Activated CD8-positive, alpha-beta memory T cell treated with anti-CD3 and anti-CD28 coated beads, Interleukin-2, amount 50 U/mL, for 1 hour (primary cell): ENCODE results near the gene NCR2.

Experiments
- DNase-seq: peaks from one replicate; pipeline ENCODE4 v3.0.0-alpha.2; 2020; ENCODE audit errors: extremely low read depth

Gene NCR2

DNA sequence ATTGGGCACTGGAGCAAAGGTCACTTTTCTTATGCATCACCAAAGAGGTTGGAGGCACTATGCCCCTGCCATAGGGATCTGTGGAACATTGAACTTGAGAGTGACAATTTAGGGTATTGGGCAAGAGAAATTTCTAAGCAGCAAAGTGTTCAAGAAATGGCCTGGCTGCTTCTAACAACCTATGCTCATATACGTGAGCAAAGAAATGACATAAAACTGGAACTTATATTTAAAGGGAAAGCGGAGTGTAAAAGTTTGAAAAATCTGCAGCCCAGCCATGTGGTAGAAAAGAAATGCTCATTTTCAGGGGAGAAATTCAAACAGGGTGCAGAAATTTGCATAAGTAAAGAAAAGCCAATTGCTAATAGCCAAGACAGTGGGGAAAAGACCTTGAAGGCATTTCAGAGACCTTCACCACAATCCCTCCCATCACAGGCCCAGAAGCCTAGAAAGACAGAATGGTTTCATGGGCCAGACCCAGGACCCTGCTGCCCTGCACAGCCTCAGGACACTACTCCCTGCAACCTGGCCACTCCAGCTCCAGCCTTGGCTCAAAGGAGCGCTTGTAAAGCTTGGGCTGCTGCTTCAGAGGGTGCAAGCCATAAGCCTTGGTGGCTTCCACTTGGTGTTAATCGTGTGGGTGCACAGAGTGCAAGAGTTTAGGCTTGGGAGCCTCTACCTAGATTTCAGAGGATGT is 24.4 kb downstream of the NCR2 start:
- no peak for DNase-seq

DNA sequence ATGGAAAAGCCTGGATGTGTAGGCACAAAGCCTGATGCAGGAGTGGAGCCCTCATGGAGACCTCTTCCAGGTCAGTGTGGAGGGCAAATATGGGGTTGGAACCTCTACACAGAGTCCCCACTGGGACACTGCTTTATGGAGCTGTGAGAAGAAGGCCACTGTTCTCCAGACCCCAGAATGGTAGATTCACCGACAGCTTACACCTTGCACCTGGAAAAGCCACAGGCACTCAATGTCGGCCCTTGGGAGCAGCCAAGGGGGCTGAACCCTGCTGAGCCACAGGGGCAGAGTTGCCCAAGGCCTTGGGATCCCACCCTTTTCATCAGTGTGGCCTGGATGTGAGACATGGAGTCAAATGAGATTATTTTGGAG is 24.9 kb downstream of the NCR2 start:
- no peak for DNase-seq

DNA sequence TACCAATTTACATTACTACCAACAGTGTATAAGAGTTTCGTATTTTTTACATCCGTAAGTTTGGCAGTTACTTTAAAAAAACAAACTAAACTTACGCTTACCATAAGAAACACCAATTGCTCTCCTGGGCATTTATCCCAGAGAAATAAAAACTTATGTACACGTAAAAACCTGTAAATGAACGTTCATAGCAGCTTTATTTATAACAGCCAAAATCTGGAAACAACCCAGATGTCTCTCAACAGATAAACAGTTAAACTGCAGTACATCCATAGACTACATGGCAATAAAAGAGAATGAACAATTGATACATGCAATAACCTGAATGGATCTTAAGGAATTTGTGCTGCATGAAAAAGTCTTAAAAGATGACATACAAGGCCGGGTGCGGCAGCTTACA is 30.7 kb downstream of the NCR2 start:
- no peak for DNase-seq

DNA sequence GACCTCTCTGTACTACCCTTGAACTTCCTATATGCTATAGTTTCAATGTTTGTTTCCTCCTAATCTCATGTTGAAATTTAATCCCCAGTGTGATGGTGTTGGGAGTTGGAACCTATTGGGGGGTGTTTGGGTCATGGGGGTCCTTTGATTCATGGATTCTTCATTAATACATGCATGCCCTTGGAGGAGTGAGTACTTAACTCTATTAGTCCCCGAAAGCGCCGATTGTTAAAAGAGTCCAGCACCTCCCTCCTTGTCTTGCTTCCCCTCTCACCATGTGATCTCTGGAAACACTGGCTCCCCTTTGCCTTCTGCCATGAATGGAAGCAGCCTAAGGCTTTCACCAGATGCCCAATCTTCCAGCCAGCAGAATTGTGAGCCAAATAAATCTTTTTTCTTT is 31.7 kb downstream of the NCR2 start:
- no peak for DNase-seq

DNA sequence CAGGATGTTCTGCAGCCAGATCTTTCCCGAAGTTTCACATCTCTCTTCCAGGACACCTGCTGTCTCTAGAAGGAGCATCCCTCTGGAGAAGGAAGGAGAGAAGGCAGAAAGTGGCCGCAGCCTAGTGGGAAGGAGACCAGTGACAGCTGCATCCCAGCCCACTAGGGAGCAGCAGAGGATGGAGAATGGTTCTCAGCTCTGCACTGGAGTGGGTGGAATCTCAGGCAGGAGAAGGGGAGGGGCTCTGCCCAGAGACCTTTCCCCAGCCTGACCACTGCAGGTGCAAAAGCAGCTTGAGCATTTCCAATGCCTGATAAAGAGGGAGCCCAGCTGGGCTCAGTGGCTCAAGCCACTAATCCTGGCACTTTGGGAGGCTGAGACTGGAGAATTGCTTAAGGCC is 32.3 kb downstream of the NCR2 start:
- no peak for DNase-seq

DNA sequence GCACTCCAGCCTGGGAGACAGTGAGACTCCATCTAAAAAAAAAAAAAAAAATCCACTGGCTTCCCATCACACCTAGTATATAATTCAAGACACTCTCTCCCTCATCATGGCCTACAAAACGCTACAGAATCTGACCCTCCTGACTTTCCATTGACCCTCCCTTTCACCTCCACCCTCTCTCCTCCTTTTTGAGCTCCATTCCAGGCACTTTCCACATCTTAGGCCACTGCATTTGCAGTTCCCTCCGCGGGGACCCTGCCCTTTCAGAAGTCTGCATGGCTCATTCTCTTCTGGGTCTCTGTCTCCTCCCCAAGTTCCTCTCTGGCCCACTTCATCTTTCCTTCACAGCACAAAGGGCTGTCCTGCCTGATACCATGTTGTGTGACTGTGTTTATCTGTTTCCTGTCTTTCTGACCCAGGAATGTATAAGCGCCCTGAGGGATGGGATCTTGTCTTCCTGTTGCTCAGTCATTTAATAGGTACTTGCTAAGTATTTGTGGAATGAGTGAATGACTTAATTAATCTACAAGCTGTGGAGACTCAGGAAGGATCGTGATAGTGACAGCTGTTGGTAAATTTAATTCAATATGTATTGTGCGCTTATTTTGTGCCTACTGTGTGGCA is 35.2 kb downstream of the NCR2 start:
- DNase-seq: no peak

DNA sequence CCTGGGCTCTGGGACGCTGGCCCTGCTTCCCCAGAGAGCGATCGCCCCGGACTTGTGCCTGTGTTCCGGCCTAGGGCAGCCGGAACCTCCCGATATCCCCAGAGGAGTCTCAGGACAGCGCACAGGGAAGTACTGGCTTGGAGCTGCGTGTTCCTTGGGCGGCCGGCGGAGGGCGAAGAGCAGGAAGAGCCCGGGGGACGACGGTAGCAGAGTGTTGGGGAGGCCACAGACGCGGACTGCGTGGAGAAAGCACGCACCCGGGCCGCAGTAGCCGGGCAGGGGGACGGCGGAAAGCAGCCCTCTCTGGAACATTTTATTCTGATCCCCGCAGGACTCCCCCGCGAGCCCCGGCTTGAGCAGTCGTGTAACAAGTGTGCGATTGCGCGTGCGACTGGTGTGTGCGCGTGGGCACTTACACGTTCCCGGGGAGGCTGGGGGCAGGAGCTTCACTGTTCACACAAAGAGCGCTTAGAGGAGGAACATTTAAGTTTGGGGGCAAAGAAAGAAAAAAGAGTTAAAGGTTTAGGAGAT is 36.1 kb downstream of the NCR2 start:
- DNase-seq: no peak

DNA sequence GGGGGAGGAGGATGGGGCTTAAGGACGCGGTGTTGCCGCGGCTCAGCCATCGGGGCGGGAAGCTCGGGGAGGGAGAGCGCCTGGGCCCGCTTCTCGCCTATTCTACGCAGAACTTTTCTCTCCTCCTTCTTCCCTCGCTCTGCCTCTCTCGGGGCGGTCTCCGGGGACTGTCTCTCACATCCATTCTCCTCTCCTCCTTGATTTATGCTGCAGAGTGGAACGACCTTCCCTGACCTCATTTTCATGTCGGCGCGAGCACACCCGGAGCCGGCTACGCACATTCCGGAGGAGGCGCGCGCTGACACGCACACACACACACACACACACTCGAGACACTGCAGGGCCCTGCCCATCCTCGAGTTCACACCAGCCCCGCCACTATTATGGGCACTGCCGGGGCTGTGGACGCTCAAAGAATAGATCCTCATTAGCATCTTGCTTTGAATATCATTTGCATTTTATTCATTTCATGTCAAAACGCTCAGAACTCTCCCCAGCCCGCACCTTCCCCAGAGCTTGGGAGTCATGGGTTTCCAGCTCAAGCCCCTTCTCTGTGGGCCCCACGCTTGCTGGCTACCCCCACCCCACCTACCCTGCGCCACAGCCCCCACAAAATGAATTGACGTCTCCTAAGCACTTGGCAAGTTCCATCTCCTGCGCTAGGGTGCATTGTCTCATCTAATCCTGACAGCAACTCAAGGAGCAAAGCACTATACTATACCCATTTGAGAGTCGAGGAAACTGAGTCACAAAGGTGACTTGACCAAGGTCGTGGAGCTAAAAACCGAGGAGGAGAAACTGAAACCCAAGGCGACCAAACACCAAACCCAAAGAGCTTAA is 36.8 kb downstream of the NCR2 start:
- DNase-seq: no peak

DNA sequence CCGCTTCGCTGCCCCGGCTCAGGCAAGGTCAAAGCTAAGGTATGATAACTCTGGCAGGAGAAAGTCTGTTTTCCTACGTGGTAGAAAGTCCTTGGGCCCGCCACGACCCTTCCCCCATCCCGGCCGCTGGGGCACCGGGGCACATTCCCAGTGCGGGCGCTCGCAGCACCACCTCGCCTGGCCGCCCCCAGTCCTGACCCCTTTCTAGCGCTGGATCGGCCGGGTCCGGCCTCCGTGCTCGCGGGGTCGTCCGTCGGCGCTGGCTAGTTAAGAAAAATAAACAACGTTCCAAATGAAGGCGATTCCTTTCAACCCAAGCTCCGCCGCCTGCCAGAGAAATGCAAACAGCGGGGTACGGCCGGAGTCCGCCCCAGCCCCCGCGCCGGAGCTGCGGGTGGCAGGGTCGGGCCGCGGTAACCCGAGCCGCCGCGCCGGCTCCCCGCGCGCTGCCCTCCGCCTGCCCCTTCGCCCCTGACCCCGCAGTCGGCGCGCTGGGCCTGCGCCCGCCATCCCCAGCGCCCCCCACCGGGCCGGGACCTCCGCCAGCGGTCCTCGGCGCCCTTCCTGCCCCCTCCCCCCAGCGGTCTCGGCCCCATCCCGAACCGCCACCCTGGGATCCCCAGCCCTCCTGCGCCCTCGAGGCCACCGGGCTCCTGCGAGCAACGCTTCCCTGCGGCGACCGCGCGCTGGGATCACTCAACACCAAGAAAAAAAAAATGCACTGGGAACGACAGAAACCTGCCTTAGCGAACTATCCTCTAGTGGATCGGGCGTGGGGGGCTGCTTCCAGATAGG is 37.6 kb downstream of the NCR2 start:
- DNase-seq: no peak

DNA sequence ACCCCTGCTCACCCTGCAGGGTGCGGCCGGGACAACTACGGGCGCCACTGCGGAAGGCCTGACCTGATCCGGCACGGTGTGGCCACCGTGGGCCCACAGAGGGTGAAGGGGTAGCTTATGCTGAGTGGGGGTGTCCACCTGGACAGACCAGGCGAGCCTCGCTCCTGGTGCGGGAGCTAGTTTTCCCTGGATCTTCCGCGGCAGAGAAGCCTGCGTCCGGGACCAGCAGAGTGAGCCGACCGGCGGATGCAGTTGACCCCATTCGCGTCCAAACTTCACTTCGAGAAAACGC is 38.2 kb downstream of the NCR2 start:
- no peak for DNase-seq

DNA sequence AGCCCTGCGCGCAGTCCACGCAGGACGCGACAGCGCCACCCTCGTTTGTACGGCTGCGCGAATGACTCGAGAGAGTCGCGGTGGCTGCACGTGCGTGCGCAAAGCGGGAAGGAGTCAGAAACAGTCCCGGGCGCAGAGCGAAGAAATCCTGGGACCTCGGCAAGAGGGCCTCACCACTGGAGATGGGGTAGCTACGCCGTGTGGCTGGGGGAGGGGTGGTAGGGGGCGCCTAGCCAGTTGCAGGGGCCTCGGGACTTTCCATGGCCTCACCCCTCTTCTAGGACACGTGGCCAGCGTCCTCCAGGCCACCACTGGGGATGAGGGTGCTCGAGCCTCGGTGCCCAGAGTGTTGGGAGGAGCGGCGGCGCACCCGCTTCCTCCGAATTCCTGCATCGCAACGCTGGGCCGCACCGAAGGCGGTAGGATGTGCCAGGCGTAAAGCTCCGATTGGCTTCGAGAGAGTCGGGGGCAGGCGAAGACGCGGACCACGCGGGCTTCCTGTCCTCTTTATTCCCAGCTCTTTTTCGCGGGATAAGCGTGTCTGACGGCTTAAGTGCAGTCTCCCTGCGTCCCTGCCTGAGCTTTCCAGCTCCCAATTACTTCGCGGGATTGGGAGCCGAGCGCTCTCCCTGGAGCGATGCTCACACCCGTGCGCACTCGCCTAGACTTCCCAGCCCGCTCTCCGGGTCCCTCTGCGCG is 38.7 kb downstream of the NCR2 start:
- no peak for DNase-seq

DNA sequence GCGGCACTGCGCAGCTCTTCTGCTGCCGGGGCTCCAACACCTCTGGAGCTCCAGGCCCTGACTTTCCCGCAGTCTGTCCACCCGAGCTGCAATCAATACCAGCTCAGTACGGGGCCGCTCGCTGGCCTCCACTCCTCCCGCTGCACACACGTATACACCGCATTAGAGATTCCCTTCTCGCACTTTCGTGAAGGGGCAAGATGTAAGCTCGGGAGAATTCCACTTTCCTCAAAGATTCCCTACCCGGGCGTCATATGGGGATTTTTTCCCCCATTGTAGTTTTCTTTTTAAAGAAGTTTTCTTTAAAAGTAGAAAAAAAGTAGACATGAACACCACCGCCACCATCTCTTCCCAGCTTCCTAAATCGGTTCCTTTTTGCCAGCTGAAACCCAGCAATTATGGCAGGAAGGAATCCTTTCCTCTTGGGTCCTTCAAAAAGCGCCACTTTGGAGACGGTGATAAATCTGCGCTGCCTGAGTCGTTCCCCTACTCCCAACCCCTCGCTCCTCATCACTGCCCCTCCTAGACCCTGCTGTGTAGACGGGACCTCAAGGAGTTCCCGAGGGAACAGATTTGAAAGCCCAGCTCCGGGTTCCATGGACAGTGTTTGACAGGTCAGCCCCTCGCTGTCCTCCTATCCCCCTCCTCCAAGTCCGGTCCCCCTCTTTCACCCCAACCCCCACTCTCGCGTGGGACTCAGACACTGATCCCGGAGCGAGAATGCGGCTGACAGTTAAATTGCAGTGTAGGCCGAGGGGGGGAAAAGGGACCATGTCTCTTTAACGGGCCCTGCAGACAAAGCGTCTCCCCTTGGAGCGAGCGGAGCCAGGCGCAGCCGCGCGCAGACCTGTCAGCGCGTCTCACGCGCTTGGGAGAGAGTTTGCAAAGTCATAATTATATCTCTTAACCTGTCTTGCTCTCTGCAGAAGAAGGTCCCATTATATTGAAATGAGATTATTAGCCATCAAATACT is 39.5 kb downstream of the NCR2 start:
- DNase-seq: no peak

DNA sequence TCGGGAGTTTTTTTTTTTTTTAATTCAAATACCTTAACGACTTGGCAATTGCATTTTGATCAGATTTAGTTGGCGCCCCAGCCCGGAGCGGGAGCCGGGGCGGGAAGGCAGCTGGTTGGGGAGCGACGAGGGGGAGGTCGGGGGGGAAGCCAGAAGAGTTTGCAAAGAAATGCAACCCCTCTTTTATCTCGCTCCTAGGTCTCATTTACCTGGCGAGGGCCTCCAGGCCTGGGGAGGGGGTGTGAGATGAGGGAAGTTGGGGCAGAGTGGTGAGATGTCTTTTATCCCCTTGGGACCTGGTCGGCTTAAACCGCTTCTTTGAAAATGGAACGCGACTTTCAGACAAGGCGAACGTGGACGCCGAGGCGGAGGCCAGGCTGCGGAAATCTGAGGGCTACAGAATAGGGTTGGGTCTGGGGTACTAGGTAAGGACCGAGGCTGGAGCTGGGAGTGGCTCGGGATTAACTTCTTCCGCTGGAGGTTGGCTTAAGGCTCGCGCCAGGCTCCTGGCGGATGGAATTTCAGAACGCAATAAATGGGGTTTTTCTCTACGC is 40.3 kb downstream of the NCR2 start:
- DNase-seq: no peak

DNA sequence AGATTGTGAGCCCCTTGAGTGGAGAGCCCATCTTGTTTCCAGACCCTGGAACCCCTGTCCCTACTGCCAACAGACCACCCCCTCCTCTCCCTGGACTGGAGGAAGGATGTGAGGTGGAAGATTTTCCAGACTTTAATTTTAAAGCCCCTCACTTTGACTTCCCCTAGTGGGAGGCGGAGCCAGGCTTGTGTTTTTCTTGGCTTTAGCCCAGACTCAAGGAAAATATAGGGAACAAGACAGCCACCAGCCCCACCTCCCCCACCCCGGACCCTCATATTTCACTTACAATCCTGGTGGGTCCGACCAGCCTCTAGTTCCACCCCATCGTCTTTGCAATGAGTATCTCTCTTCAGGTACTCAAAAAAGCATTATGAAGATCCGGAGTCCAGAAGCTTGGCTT is 40.8 kb downstream of the NCR2 start:
- DNase-seq: no peak

DNA sequence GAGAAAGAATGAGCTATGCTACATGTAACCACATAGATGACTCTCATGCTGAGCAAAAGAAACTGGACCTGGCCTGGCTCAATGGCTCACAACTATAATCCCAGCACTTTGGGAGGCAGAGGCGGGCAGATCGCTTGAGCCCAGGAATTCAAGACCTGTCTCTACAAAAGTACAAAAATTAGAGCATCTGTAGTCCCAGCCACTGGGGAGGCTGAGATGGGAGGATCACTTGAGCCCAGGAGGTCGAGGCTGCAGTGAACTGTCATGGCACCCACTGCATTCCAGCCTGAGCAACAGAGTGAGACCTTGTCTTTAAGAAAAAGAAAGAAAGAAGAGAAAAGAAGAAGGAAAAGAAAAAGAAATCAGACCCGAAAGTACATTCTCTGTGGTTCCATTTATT is 41.7 kb downstream of the NCR2 start:
- DNase-seq: no peak

DNA sequence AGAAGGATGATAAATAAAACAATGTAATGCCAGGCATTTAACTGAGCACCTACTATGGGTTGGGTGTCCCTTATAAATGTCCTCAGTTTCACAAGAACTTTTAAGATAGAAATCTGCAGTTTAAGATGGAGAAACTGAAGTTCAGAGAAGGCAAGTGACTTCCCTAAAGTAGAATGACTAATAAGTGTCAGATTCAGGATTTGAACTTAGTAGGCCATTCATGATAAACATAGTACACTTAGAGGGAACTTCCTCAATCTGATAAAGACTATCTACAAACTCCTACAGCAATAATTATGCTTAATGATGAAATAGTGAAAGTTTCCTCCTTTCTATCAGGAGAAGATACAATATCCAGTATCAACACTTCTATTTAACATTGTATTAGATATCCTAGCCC is 43.9 kb downstream of the NCR2 start:
- no peak for DNase-seq

DNA sequence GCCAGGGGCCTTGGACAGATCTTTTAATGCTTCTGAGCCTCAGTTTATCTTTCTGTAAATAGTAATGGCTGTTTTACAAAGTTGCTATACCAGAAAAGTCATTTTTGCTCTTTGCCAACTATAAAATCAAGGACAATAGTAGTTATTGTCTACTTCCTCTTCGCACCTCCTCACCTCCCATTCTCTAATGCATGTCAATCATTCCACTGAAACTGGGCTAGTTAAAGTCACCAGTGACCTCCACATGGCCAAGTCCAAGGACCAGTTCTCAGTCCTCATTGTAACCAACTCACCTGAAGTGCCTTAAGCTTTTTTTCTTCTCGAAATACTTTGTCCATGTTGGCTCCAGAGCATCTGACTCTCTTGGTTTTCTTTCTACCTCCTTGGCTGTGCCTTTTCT is 51.2 kb downstream of the NCR2 start:
- DNase-seq: no peak

DNA sequence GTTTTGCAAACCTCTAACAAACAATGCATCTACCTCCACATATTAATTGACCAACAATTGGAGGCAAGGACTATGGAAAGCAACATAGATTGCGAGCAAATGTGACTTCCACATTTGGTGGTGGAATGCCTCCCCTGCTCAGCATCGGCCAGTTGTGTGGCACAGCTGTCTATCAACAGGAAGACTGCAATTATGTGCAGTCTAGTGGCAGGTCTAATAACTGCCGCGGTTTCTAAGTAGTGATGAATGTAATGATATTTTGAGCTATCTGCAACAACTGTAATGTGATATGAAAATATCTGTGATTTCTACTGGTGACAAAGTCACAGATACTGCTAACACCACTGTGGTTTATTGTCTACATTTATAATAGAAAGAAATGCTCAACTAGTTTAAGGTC is 56.8 kb downstream of the NCR2 start:
- DNase-seq: no peak

DNA sequence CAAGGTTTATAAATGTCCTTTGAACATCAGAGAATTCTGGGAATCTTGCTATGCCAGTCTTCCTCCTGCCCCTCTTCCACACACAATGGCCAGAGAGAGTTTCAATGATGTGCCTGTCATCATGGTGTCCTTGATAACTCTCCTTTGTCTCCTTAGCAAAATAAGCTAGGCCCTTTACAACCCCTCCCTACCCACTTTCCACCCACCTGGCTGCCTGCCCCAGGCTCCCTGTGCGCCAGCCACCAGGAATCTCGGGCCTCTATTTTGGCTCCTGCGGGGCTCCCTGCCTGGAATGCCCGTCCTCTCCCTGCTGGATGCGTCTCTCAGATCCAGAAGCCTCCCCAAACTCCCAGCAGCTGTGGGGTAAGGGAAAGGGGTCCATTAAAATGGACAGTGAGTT is 60.9 kb downstream of the NCR2 start:
- no peak for DNase-seq

DNA sequence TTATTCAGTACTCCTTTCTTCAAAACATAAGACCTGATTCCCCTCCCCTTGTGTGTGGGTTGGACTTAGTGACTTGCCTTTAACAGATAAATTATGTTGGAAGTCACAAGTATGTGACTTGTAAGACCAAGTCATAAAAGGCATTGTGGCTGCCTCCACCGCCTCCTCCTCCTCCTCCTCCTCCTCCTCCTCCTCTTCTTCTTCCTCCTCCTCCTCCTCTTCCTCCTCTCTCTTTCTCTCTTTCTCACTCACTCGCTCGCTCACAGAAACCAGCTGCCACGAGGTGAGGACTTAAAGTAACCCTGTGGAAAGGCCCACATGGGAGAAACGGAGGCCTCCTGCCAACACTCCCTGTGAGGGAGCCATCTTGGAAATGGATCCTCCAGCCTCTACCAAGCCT is 64.0 kb downstream of the NCR2 start:
- DNase-seq: no peak
